Hepatic stellate cell (primary cell): ENCODE measurements around the gene DOCK1.
A peak's percentile ranks its signal among the peaks of the same experiment; 100 is the strongest.

Experiments
- DNase-seq: peaks from one replicate; pipeline ENCODE4 v3.0.0; 2011; ENCODE audit warnings: low spot score

DOCK1 gene

GRCh38 chr10:127089446-127089845, 184.2 kb downstream of the DOCK1 start:
- DNase-seq, result no peak

GRCh38 chr10:127090138-127090537, 184.9 kb downstream of the DOCK1 start:
- no peak for DNase-seq

- DNase-seq, result no peak
Measured at GRCh38 chr10:127091354-127091753, 186.1 kb downstream of the DOCK1 start.

- DNase-seq, result no peak
Measured at GRCh38 chr10:127092916-127093315, 187.7 kb downstream of the DOCK1 start.

- DNase-seq, result no peak
Measured at GRCh38 chr10:127094984-127095383, 189.8 kb downstream of the DOCK1 start.

- no peak for DNase-seq
Measured at GRCh38 chr10:127100983-127101615, 195.9 kb downstream of the DOCK1 start.

GRCh38 chr10:127102176-127102575, 196.9 kb downstream of the DOCK1 start:
- no peak for DNase-seq

GRCh38 chr10:127115100-127115499, 209.9 kb downstream of the DOCK1 start:
- no peak for DNase-seq

- DNase-seq, result peak; percentile 45
Measured at GRCh38 chr10:127117125-127117524, 211.9 kb downstream of the DOCK1 start.

GRCh38 chr10:127118034-127118433, 212.8 kb downstream of the DOCK1 start:
- no peak for DNase-seq

- no peak for DNase-seq
Measured at GRCh38 chr10:127119936-127120335, 214.7 kb downstream of the DOCK1 start.

- DNase-seq, result no peak
Measured at GRCh38 chr10:127122831-127123230, 217.6 kb downstream of the DOCK1 start.

GRCh38 chr10:127123626-127124025, 218.4 kb downstream of the DOCK1 start:
- no peak for DNase-seq

GRCh38 chr10:127125331-127125730, 220.1 kb downstream of the DOCK1 start:
- no peak for DNase-seq

- DNase-seq, result no peak
Measured at GRCh38 chr10:127127822-127128221, 222.6 kb downstream of the DOCK1 start.

GRCh38 chr10:127129104-127129503, 223.9 kb downstream of the DOCK1 start:
- DNase-seq, result no peak

- DNase-seq, result no peak
Measured at GRCh38 chr10:127132451-127132850, 227.2 kb downstream of the DOCK1 start.

GRCh38 chr10:127133225-127133624, 228.0 kb downstream of the DOCK1 start:
- no peak for DNase-seq

- DNase-seq, result no peak
Measured at GRCh38 chr10:127133672-127134500, 228.7 kb downstream of the DOCK1 start.

- DNase-seq, result no peak
Measured at GRCh38 chr10:127135844-127136577, 230.8 kb downstream of the DOCK1 start.

GRCh38 chr10:127137391-127137790, 232.2 kb downstream of the DOCK1 start:
- DNase-seq, result no peak

GRCh38 chr10:127142136-127142535, 236.9 kb downstream of the DOCK1 start:
- DNase-seq, result no peak

- DNase-seq, result no peak
Measured at GRCh38 chr10:127142856-127143255, 237.6 kb downstream of the DOCK1 start.
